Trophoblast cell (in vitro differentiated cells and primary cell): ENCODE measurements around the gene BAX.
"Not testable (repeated sequence)": the region's sequence is repeated elsewhere in the genome, so short reads cannot be mapped to it uniquely, and the experiment has no call there.

Source experiments
- DNase-seq, 2 donors: peaks; one replicate each; pipeline ENCODE4 v3.0.0-alpha.2; 2016
- H2AFZ ChIP-seq: 2 replicates; pipeline ENCODE4 v1.6.1; 2013; ENCODE audit warnings: low read length, moderate library complexity, mild to moderate bottlenecking; ENCODE audit not compliant: insufficient read depth, poor library complexity
- H2AK5ac ChIP-seq: 2 replicates; pipeline ENCODE4 v1.6.1; 2013; ENCODE audit warnings: mild to moderate bottlenecking, low read length
- H2BK120ac ChIP-seq: 2 replicates; pipeline ENCODE4 v1.6.1; 2013; ENCODE audit warnings: low read length, mild to moderate bottlenecking, moderate library complexity; ENCODE audit not compliant: insufficient read depth, poor library complexity
- H2BK12ac ChIP-seq: 2 replicates; pipeline ENCODE4 v1.6.1; 2013; ENCODE audit warnings: mild to moderate bottlenecking, low read length, moderate library complexity
- H2BK5ac ChIP-seq: 2 replicates; pipeline ENCODE4 v1.6.1; 2013; ENCODE audit warnings: low read length, low read depth, moderate library complexity, mild to moderate bottlenecking; ENCODE audit not compliant: poor library complexity
- H3K14ac ChIP-seq: 2 replicates; pipeline ENCODE4 v1.6.1; 2013; ENCODE audit warnings: mild to moderate bottlenecking, low read length
- H3K18ac ChIP-seq: 2 replicates; pipeline ENCODE4 v1.6.1; 2013; ENCODE audit warnings: mild to moderate bottlenecking, low read length
- H3K23ac ChIP-seq: 2 replicates; pipeline ENCODE4 v1.6.1; 2013; ENCODE audit warnings: low read length
- H3K27ac ChIP-seq: 2 replicates; pipeline ENCODE4 v1.5.1; 2013; ENCODE audit warnings: low read depth, mild to moderate bottlenecking, inconsistent platforms, low read length, moderate library complexity
- H3K27me3 ChIP-seq: 2 replicates; pipeline ENCODE4 v1.6.1; 2013; ENCODE audit warnings: inconsistent platforms, mild to moderate bottlenecking, low read length, moderate library complexity; ENCODE audit not compliant: insufficient read depth
- H3K36me3 ChIP-seq, 2 experiments: 1 replicate in 1 of 2; 2 replicates in 1 of 2; pipeline ENCODE4 v1.6.1; 2013; ENCODE audit warnings: low read length in 2 of 2, mild to moderate bottlenecking in 2 of 2, moderate library complexity in 1 of 2; ENCODE audit not compliant: insufficient read depth in 2 of 2, control insufficient read depth in 1 of 2
- H3K4ac ChIP-seq: 2 replicates; pipeline ENCODE4 v1.6.1; 2013; ENCODE audit warnings: low read depth, mild to moderate bottlenecking, low read length, moderate library complexity
- H3K4me1 ChIP-seq, 2 experiments: 1 replicate in 1 of 2; 2 replicates in 1 of 2; pipeline ENCODE4 v1.6.1; 2013; ENCODE audit warnings: low read length in 2 of 2, mild to moderate bottlenecking in 2 of 2, moderate library complexity in 1 of 2; ENCODE audit not compliant: insufficient read depth in 2 of 2, control insufficient read depth in 1 of 2
- H3K4me2 ChIP-seq: 2 replicates; pipeline ENCODE4 v1.6.1; 2013; ENCODE audit warnings: inconsistent platforms, mild to moderate bottlenecking, low read length, moderate library complexity
- H3K4me3 ChIP-seq: 2 replicates; pipeline ENCODE4 v1.5.1; 2013; ENCODE audit warnings: mild to moderate bottlenecking, low read depth, low read length, inconsistent platforms
- H3K79me1 ChIP-seq: one replicate; pipeline ENCODE4 v1.6.1; 2013; ENCODE audit warnings: low read length
- H3K79me2 ChIP-seq: 2 replicates; pipeline ENCODE4 v1.6.1; 2013; ENCODE audit warnings: low read length, mild to moderate bottlenecking; ENCODE audit not compliant: control insufficient read depth, insufficient read depth, poor library complexity
- H3K9ac ChIP-seq: 2 replicates; pipeline ENCODE4 v1.6.1; 2013; ENCODE audit warnings: mild to moderate bottlenecking, low read length
- H3K9me3 ChIP-seq: 2 replicates; pipeline ENCODE4 v1.6.1; 2013; ENCODE audit warnings: low read depth, mild to moderate bottlenecking, control low read depth, inconsistent platforms, low read length; ENCODE audit not compliant: insufficient read depth
- H4K12ac ChIP-seq: 2 replicates; pipeline ENCODE4 v1.6.1; 2013; ENCODE audit warnings: low read depth, mild to moderate bottlenecking, low read length, moderate library complexity
- H4K8ac ChIP-seq: 2 replicates; pipeline ENCODE4 v1.6.1; 2013; ENCODE audit warnings: low read depth, mild to moderate bottlenecking, low read length, moderate library complexity
- H4K91ac ChIP-seq: one replicate; pipeline ENCODE4 v1.6.1; 2013; ENCODE audit warnings: low read depth, mild to moderate bottlenecking, low read length, moderate library complexity
- WGBS: extraction: QIAGEN DNeasy Blood & Tissue Kit; methylation state at CpG from one replicate; pipeline ENCODE4 v1.1.7; 2013; ENCODE audit warnings: missing lambda C conversion rate; ENCODE audit not compliant: insufficient read length, insufficient coverage; ENCODE audit errors: extremely low coverage; 5-methylcytosine and 5-hydroxymethylcytosine counted together

The BAX gene

GRCh38 chr19:48909424-48910077 lies 45.1 kb upstream of the BAX start:
- no CpG with 5 or more reads among the region's 11 CpGs for WGBS
- not testable (repeated sequence) for H3K14ac ChIP-seq, H3K18ac ChIP-seq, H2AK5ac ChIP-seq, H4K12ac ChIP-seq, H3K79me1 ChIP-seq, H4K91ac ChIP-seq, H2BK120ac ChIP-seq, H3K27me3 ChIP-seq, H2AFZ ChIP-seq, H3K9me3 ChIP-seq, H2BK12ac ChIP-seq, H3K4me1 ChIP-seq, H4K8ac ChIP-seq, H2BK5ac ChIP-seq, H3K4me2 ChIP-seq, H3K23ac ChIP-seq, DNase-seq, H3K4me3 ChIP-seq, H3K4ac ChIP-seq, H3K9ac ChIP-seq, H3K27ac ChIP-seq, H3K79me2 ChIP-seq
- H3K36me3 ChIP-seq: peaks cover 53 to 58% of the 10 kb centered on the region in 2 experiments

DNA sequence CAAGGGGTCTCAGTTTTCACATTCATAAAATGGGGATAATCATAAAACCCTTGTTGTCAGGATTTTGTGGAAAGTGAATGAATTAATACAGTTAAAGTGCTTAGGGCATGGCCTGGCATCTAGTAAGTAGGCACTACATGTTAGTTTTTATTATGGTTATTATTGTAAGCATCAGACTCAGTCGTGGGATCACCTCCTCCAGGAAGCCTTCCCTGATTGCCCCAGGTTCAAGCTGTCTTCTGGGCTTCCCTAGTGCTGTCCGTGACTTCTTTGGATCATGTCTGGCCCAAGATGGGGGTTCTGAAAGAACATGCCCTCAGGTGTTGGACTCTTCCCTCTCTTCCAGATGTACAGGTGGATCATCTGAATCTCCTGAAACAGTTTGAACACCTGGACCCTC lies 43.9 kb upstream of the BAX start:
- H3K36me3 ChIP-seq: peaks cover 50 to 52% of the 10 kb centered on the region in 2 experiments
- no peak overlapping the region for H3K18ac ChIP-seq
- H2BK12ac ChIP-seq: no peak overlapping the region
- no peak for DNase-seq
- no peak overlapping the region for H3K4me3 ChIP-seq
- WGBS: no CpG with 5 or more reads among the region's 2 CpGs
- no peaks in the 10 kb centered on the region for H3K27me3 ChIP-seq
- H3K14ac ChIP-seq: no peak overlapping the region
- H3K79me1 ChIP-seq: no peaks in the 10 kb centered on the region
- no peak overlapping the region for H3K9ac ChIP-seq
- no peak overlapping the region for H4K12ac ChIP-seq
- H3K4me1 ChIP-seq: peaks cover 0 to 4% of the 10 kb centered on the region in 2 experiments
- no peak overlapping the region for H3K4ac ChIP-seq
- H3K79me2 ChIP-seq: no peaks in the 10 kb centered on the region
- no peak overlapping the region for H2AK5ac ChIP-seq
- no peak overlapping the region for H4K91ac ChIP-seq
- H2AFZ ChIP-seq: no peak overlapping the region
- H3K4me2 ChIP-seq: no peak overlapping the region
- no peak overlapping the region for H3K23ac ChIP-seq
- H2BK120ac ChIP-seq: no peak overlapping the region
- no peak overlapping the region for H3K27ac ChIP-seq
- H2BK5ac ChIP-seq: no peak overlapping the region
- H4K8ac ChIP-seq: no peak overlapping the region
- H3K9me3 ChIP-seq: no peaks in the 10 kb centered on the region

DNA sequence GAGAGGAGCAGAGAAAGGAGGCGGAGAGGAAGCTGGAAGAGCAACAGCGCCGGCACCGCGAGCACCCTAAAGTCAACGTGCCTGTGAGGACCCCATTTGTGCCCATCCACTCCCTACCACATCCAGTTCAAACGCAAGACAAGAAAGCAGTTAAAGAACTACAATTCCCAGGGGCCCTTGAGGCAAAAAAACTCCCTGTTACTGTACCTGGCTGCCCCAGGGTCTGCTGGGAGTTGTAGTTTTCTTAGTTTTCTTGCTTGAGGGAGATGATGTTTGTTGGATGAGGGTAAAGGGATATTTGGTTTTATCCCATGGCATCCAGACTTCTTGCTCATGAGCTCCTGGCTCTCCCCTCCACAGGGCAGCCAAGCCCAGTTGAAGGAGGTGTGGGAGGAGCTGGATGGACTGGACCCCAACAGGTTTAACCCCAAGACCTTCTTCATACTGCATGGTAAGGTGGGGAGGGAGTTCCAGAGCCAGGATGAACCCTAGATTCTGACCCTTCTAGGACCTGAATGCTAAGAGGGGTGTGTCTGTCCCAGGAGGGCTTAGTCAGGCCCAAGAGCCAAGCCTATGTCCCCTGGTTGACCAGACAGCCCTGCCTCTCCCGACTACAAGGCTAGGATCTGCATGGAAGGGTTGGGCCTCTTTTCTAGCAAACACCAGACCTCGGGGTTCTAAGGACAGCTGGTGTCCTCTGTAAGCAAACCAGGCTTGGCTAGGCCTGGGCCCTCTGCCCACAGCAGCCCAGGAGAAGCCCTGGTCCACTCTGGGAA lies 41.4 kb upstream of the BAX start:
- Histone ChIP-seq H3K27ac (no peak overlapping the region), H3K4me3 (no peak overlapping the region), H3K9me3 (no peaks in the 10 kb centered on the region), H3K79me1 (no peaks in the 10 kb centered on the region), H3K4me1 (peaks cover 0 to 4% of the 10 kb centered on the region in 2 experiments), H2BK5ac (no peak overlapping the region), H2AK5ac (no peak overlapping the region), H3K4me2 (no peak overlapping the region), H3K23ac (no peak overlapping the region), H4K8ac (peak overlapping the region; percentile 40), H2AFZ (no peak overlapping the region), H3K9ac (no peak overlapping the region), H2BK120ac (no peak overlapping the region), H4K12ac (peak overlapping the region; percentile 4), H2BK12ac (peak overlapping the region; percentile 24), H3K27me3 (no peaks in the 10 kb centered on the region), H3K4ac (no peak overlapping the region), H4K91ac (no peak overlapping the region), H3K36me3 (peaks cover 52 to 58% of the 10 kb centered on the region in 2 experiments), H3K14ac (no peak overlapping the region), H3K79me2 (no peaks in the 10 kb centered on the region), H3K18ac (no peak overlapping the region)
- peak; percentile 55 to 76 for DNase-seq
- no CpG with 5 or more reads among the region's 9 CpGs for WGBS

DNA sequence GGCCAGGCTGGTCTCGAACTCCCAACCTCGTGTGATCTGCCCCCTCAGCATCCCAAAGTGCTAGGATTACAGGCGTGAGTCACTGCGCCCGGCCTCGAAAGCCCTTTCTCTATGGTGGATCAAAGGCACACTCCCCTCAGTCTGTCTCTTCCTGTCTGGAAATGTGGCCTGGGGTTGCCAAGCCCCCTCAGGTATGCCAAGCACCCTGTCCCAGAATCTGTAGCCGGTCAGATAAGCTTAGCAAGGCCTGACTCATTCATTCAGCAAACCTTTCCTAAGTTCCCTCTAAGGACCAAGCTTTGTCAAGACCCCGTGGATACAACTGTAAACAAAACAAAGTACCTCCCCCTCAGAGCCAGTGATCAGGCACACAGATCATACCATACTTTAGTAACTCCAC lies 40.5 kb upstream of the BAX start:
- Histone ChIP-seq H4K12ac (no peak overlapping the region), H4K91ac (no peak overlapping the region), H2BK12ac (no peak overlapping the region), H3K79me2 (no peaks in the 10 kb centered on the region), H2AFZ (no peak overlapping the region), H3K27ac (no peak overlapping the region), H3K9ac (no peak overlapping the region), H3K18ac (no peak overlapping the region), H4K8ac (no peak overlapping the region), H3K4me2 (no peak overlapping the region), H2AK5ac (no peak overlapping the region), H3K27me3 (no peaks in the 10 kb centered on the region), H3K4ac (no peak overlapping the region), H3K36me3 (peaks cover 54 to 59% of the 10 kb centered on the region in 2 experiments), H2BK120ac (no peak overlapping the region), H3K14ac (no peak overlapping the region), H3K4me1 (peaks cover 0 to 4% of the 10 kb centered on the region in 2 experiments), H3K23ac (no peak overlapping the region), H3K79me1 (no peaks in the 10 kb centered on the region), H2BK5ac (no peak overlapping the region), H3K9me3 (no peaks in the 10 kb centered on the region), H3K4me3 (no peak overlapping the region)
- WGBS: no CpG with 5 or more reads among the region's 8 CpGs
- peak; percentile 84 to 92 for DNase-seq
